Adipocyte (in vitro differentiated cells): ENCODE results near the gene SNRNP200.

Source experiments
- DNase-seq: peaks from one replicate; pipeline ENCODE4 v3.0.0-alpha.2; 2015; ENCODE audit warnings: low read depth
- H3K27me3 ChIP-seq: replicated peaks from 2 replicates; pipeline ENCODE4 v1.7.0; 2013; ENCODE audit warnings: mild to moderate bottlenecking, low read length, moderate library complexity; ENCODE audit not compliant: control insufficient read depth, insufficient read depth
- H3K36me3 ChIP-seq: 2 replicates; pipeline ENCODE4 v1.7.0; 2013; ENCODE audit warnings: low read length, mild to moderate bottlenecking, moderate library complexity; ENCODE audit not compliant: control insufficient read depth, insufficient read depth, severe bottlenecking
- H3K4me1 ChIP-seq: 2 replicates; pipeline ENCODE4 v1.7.0; 2013; ENCODE audit warnings: mild to moderate bottlenecking, low read length, moderate library complexity; ENCODE audit not compliant: control insufficient read depth, insufficient read depth
- H3K4me3 ChIP-seq: 2 replicates; pipeline ENCODE4 v1.7.0; 2013; ENCODE audit warnings: mild to moderate bottlenecking, low read length, moderate library complexity
- H3K9ac ChIP-seq: 2 replicates; pipeline ENCODE4 v1.7.0; 2013; ENCODE audit warnings: mild to moderate bottlenecking, low read length, moderate library complexity
- H3K9me3 ChIP-seq: 2 replicates; pipeline ENCODE4 v1.7.0; 2013; ENCODE audit warnings: mild to moderate bottlenecking, low read length, moderate library complexity; ENCODE audit not compliant: control insufficient read depth

Gene SNRNP200

GRCh38 chr2:96248624-96249023, 56.7 kb downstream of the SNRNP200 start:
- Histone ChIP-seq H3K4me3 (no peak overlapping the region), H3K4me1 (peaks cover 40% of the 10 kb centered on the region), H3K27me3 (no peaks in the 10 kb centered on the region), H3K9ac (no peak overlapping the region), H3K9me3 (no peaks in the 10 kb centered on the region), H3K36me3 (peaks cover 17% of the 10 kb centered on the region)
- DNase-seq = no peak

DNA sequence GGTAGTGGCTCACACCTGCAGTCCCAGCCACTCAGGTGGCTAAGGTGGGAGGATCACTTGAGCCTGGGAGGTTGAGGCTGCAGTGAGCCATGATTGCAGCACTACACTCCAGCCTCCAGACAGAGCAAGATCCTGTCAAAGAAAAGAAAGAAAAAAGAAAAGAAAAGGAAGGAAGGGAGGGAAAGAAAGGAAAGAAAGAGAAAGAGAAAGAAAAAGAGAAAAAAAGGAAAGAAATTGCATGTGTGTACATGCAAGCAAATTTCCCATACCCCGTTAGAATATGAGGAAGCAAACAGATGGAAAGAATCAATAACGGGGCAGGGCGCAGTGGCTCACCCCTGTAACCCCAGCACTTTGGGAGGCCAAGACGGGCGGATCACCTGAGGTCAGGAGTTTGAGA, 57.5 kb downstream of the SNRNP200 start:
- peaks cover 10% of the 10 kb centered on the region for H3K36me3 ChIP-seq
- H3K9me3 ChIP-seq = no peaks in the 10 kb centered on the region
- no peak overlapping the region for H3K4me3 ChIP-seq
- no peak overlapping the region for H3K9ac ChIP-seq
- no peak for DNase-seq
- H3K4me1 ChIP-seq = peaks cover 41% of the 10 kb centered on the region
- H3K27me3 ChIP-seq = no peaks in the 10 kb centered on the region

- Histone ChIP-seq H3K36me3 (peaks cover under 1% of the 10 kb centered on the region), H3K27me3 (no peaks in the 10 kb centered on the region), H3K9ac (no peak overlapping the region), H3K4me3 (no peak overlapping the region), H3K9me3 (no peaks in the 10 kb centered on the region), H3K4me1 (peaks cover 44% of the 10 kb centered on the region)
- DNase-seq = no peak
Observed at GRCh38 chr2:96247009-96247408, 58.3 kb downstream of the SNRNP200 start.

GRCh38 chr2:96245609-96246390, 59.5 kb downstream of the SNRNP200 start:
- no peak for DNase-seq
- Histone ChIP-seq H3K36me3 (peaks cover under 1% of the 10 kb centered on the region), H3K4me1 (peaks cover 40% of the 10 kb centered on the region), H3K4me3 (no peak overlapping the region), H3K9ac (no peak overlapping the region), H3K27me3 (no peaks in the 10 kb centered on the region), H3K9me3 (no peaks in the 10 kb centered on the region)

- no peak overlapping the region for H3K4me3 ChIP-seq
- no peaks in the 10 kb centered on the region for H3K27me3 ChIP-seq
- no peak overlapping the region for H3K9ac ChIP-seq
- peaks cover 39% of the 10 kb centered on the region for H3K4me1 ChIP-seq
- no peaks in the 10 kb centered on the region for H3K9me3 ChIP-seq
- no peak for DNase-seq
- H3K36me3 ChIP-seq = peaks cover 8% of the 10 kb centered on the region
Observed at GRCh38 chr2:96243843-96244242, 61.5 kb downstream of the SNRNP200 start.

DNA sequence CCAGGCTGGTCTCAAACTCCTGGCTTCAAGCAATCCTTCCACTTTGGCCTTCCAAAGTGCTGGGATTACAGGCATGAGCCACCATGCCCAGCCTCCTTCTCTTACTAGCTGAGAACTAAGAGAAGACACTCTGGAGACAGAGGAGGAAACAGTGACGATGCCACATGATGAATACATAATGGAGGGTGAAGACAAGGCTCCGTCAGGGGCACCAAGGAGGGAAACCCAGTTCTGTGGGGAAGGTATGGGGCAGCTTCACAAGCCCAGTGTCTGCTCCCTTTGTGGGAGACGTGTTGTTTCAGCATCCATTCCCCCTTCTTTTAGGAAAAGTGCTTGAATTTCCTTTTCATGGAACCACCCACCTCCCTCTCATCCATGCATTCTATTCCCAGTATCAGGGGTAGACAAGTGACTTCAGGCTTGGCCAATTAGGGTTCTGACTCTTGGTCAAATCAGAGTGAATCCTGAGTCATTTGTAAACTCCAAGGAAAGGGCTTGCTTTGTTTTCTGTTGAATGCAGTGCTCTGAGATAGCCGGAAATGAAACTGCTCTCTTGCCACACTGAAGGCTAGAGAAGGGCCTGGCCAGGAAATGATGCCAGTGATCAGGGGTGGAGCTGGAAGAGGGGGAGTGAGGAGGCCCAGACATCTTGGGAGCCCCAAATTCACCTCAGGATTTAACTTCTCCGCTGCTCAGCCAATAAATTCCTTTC, 63.3 kb downstream of the SNRNP200 start:
- H3K4me1 ChIP-seq = peaks cover 39% of the 10 kb centered on the region
- no peak overlapping the region for H3K4me3 ChIP-seq
- H3K9ac ChIP-seq = peak overlapping the region; percentile 45
- H3K9me3 ChIP-seq = no peaks in the 10 kb centered on the region
- peak; percentile 75 for DNase-seq
- H3K36me3 ChIP-seq = peaks cover 9% of the 10 kb centered on the region
- H3K27me3 ChIP-seq = no peaks in the 10 kb centered on the region

GRCh38 chr2:96241227-96241626, 64.1 kb downstream of the SNRNP200 start:
- Histone ChIP-seq H3K36me3 (peaks cover 12% of the 10 kb centered on the region), H3K9ac (no peak overlapping the region), H3K27me3 (no peaks in the 10 kb centered on the region), H3K4me3 (no peak overlapping the region), H3K4me1 (peaks cover 39% of the 10 kb centered on the region), H3K9me3 (no peaks in the 10 kb centered on the region)
- no peak for DNase-seq

DNA sequence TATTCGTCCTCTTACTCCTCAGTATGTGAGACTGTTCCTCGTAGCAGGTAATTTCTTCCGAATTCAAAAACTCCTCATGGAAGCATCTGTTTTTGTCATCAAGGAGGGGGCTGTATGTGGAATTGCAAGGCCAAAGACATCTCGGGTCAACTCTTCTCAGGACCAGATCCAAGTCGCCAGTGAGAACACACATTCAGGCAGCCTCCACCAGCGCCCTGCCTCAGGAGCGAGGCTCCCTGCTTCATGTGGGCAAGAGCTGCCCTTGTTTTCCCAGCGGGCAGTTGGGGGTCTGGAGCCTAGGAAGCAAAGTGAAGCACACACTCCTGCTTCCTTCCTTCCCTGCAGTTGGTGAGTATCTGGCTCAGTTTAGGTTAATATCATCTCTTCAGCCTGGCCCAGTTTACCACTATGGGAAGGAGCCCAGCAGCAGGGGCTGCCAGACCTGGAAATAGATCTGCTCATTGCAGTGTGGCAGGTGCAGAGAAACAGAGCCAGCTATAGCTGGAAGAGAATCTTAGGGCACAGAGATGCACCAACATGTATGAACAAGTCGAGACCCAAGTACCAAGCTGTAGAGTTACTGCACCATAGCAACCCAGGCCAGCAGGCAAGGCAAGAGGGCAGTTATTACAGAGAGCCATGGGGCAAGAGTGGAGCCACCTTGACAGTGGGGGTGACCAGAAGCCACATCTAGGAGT, 64.9 kb downstream of the SNRNP200 start:
- Histone ChIP-seq H3K27me3 (no peaks in the 10 kb centered on the region), H3K4me1 (peaks cover 36% of the 10 kb centered on the region), H3K9ac (no peak overlapping the region), H3K4me3 (no peak overlapping the region), H3K9me3 (no peaks in the 10 kb centered on the region), H3K36me3 (peaks cover 12% of the 10 kb centered on the region)
- DNase-seq = no peak

- no peaks in the 10 kb centered on the region for H3K9me3 ChIP-seq
- no peak overlapping the region for H3K4me3 ChIP-seq
- peaks cover 12% of the 10 kb centered on the region for H3K36me3 ChIP-seq
- H3K4me1 ChIP-seq = peaks cover 33% of the 10 kb centered on the region
- H3K27me3 ChIP-seq = no peaks in the 10 kb centered on the region
- no peak for DNase-seq
- H3K9ac ChIP-seq = peak overlapping the region; percentile 11
Observed at GRCh38 chr2:96239745-96240264, 65.5 kb downstream of the SNRNP200 start.

DNA sequence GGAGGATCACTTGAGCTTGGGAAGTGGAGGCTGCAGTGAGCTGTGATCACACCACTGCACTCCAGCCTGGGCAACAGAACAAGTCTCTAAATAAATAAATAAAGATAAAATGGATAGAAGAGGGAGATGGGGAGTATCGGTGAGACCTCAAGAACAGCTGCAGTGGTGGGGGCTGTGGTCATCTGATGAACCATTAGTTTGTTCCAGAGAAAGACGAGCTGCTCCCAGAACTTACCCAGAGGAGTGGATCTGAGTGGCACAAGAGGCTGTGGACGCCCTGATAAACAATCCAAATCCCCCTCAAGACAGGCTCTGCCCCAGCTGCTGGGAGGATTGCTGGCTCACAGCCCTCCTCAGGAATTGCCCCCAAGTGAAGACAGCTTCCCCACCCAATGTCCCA, 66.3 kb downstream of the SNRNP200 start:
- no peaks in the 10 kb centered on the region for H3K27me3 ChIP-seq
- peaks cover 12% of the 10 kb centered on the region for H3K36me3 ChIP-seq
- no peak for DNase-seq
- H3K9ac ChIP-seq = no peak overlapping the region
- H3K4me3 ChIP-seq = no peak overlapping the region
- no peaks in the 10 kb centered on the region for H3K9me3 ChIP-seq
- peaks cover 29% of the 10 kb centered on the region for H3K4me1 ChIP-seq

DNA sequence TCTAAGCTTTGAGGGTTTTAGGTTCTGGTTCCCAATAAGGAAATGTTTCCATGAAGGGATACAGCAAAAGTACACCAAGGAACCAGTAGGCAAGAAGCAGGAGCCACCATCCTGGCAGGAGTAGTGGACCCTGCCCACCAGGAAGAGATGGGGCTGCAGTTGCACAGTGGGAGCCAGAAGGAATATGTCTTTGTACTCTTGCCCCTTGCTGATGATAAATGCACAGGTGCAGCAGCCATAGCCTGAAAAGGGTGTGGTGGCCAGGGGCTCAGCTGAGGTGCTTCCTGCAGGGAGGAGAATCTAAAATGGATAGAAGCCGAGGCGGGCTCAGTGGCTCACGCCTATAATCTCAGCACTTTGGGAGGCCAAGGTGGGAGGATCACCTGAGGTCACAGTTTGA, 67.1 kb downstream of the SNRNP200 start:
- Histone ChIP-seq H3K9ac (no peak overlapping the region), H3K27me3 (no peaks in the 10 kb centered on the region), H3K4me1 (peaks cover 29% of the 10 kb centered on the region), H3K9me3 (no peaks in the 10 kb centered on the region), H3K4me3 (no peak overlapping the region), H3K36me3 (peaks cover 12% of the 10 kb centered on the region)
- DNase-seq = no peak
